Testis (tissue), 2 donors: ENCODE data around the gene MAP1LC3B.
"Not testable (repeated sequence)": the region's sequence is repeated elsewhere in the genome, so short reads cannot be mapped to it uniquely, and the experiment has no call there.

Experiments used
- POLR2A ChIP-seq: fragments of 450-650 bp; IDR thresholded peaks from one replicate; pipeline ENCODE4 v1.6.1; 2017; ENCODE audit warnings: antibody characterized with exemption, mild to moderate bottlenecking, moderate library complexity
- TF ChIP-seq, protein P1 (sequence below), 3 experiments: fragments of 450-650 bp in 2 of 3; fragments of 200-600 bp in 1 of 3; sonication (generic) in 1 of 3; IDR thresholded peaks; one replicate each; pipeline ENCODE4 v1.5.1; 2016 to 2019; ENCODE audit warnings: antibody characterized with exemption in 3 of 3, mild to moderate bottlenecking in 2 of 3, moderate library complexity in 1 of 3

- TF ChIP-seq, protein P1, sequence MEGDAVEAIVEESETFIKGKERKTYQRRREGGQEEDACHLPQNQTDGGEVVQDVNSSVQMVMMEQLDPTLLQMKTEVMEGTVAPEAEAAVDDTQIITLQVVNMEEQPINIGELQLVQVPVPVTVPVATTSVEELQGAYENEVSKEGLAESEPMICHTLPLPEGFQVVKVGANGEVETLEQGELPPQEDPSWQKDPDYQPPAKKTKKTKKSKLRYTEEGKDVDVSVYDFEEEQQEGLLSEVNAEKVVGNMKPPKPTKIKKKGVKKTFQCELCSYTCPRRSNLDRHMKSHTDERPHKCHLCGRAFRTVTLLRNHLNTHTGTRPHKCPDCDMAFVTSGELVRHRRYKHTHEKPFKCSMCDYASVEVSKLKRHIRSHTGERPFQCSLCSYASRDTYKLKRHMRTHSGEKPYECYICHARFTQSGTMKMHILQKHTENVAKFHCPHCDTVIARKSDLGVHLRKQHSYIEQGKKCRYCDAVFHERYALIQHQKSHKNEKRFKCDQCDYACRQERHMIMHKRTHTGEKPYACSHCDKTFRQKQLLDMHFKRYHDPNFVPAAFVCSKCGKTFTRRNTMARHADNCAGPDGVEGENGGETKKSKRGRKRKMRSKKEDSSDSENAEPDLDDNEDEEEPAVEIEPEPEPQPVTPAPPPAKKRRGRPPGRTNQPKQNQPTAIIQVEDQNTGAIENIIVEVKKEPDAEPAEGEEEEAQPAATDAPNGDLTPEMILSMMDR (IDR thresholded peaks at IDR 0.05): not testable (repeated sequence)
- not testable (repeated sequence) for TF ChIP-seq POLR2A
These were observed 12.8 kb upstream of the MAP1LC3B start for GRCh38 chr16:87379312-87379752.
